ENCODE results near the gene DGKQ.
A peak's percentile ranks its signal among the peaks of the same experiment; 100 is the strongest.
"Not testable (repeated sequence)": the region's sequence is repeated elsewhere in the genome, so short reads cannot be mapped to it uniquely, and the experiment has no call there.

Gene DGKQ

GRCh38 chr4:949656-950055, 23.7 kb downstream of the DGKQ start:
- no peak for DNase-seq

GRCh38 chr4:948936-949300, 24.5 kb downstream of the DGKQ start:
- DNase-seq = no peak

- DNase-seq = no peak
Measured at GRCh38 chr4:948101-948935, 25.1 kb downstream of the DGKQ start.

GRCh38 chr4:947491-947971, 25.8 kb downstream of the DGKQ start:
- DNase-seq = no peak

GRCh38 chr4:946517-947471, 26.6 kb downstream of the DGKQ start:
- no peak for DNase-seq

- no peak for DNase-seq
Measured at GRCh38 chr4:946103-946450, 27.3 kb downstream of the DGKQ start.

- no peak for DNase-seq
Measured at GRCh38 chr4:945274-946102, 27.9 kb downstream of the DGKQ start.

- DNase-seq = not testable (repeated sequence)
Measured at GRCh38 chr4:939508-939907, 33.9 kb downstream of the DGKQ start.

- DNase-seq = no peak
Measured at GRCh38 chr4:932713-933070, 40.7 kb downstream of the DGKQ start.

- peak; percentile 96 for DNase-seq
Measured at GRCh38 chr4:931960-932712, 41.2 kb downstream of the DGKQ start, which contains the start of the genes GAK and TMEM175. Gene GAK, minus strand, starts transcription at chr4:932316. Its CDS starts 129 bp downstream, at chr4:932187. Gene TMEM175, plus strand, starts transcription at chr4:932460. Its CDS starts 15,280 bp downstream, at chr4:947740.

GRCh38 chr4:931194-931959, 42.0 kb downstream of the DGKQ start:
- no peak for DNase-seq

- DNase-seq = no peak
Measured at GRCh38 chr4:930827-931193, 42.6 kb downstream of the DGKQ start.

GRCh38 chr4:930028-930551, 43.3 kb downstream of the DGKQ start:
- no peak for DNase-seq

GRCh38 chr4:929096-929765, 44.1 kb downstream of the DGKQ start:
- no peak for DNase-seq

- not testable (repeated sequence) for DNase-seq
Measured at GRCh38 chr4:927566-927965, 45.8 kb downstream of the DGKQ start.

GRCh38 chr4:926538-926937, 46.8 kb downstream of the DGKQ start:
- no peak for DNase-seq

GRCh38 chr4:925771-926500, 47.4 kb downstream of the DGKQ start:
- no peak for DNase-seq

- no peak for DNase-seq
Measured at GRCh38 chr4:925171-925570, 48.2 kb downstream of the DGKQ start.
